Nephron (organoid): ENCODE results near the gene URAD.

ENCODE experiments used
- H3K27ac Mint-ChIP-seq, 3 experiments: 2 replicates each; pipeline ENCODE4 v1.8.0; 2020; ENCODE audit warnings: mixed read lengths in 3 of 3, mild to moderate bottlenecking in 2 of 3, moderate library complexity in 1 of 3
- H3K27me3 Mint-ChIP-seq: 2 replicates; pipeline ENCODE4 v1.8.0; 2021; ENCODE audit warnings: low read depth, mild to moderate bottlenecking, moderate library complexity, mixed read lengths
- H3K36me3 Mint-ChIP-seq: 2 replicates; pipeline ENCODE4 v1.8.0; 2020; ENCODE audit warnings: low read depth, mixed read lengths
- H3K4me1 Mint-ChIP-seq: 2 replicates; pipeline ENCODE4 v1.8.0; 2020; ENCODE audit warnings: mixed read lengths
- H3K4me3 Mint-ChIP-seq, 3 experiments: 2 replicates each; pipeline ENCODE4 v1.8.0; 2020; ENCODE audit warnings: mild to moderate bottlenecking in 3 of 3, mixed read lengths in 3 of 3, moderate library complexity in 2 of 3
- H3K9me3 Mint-ChIP-seq: 2 replicates; pipeline ENCODE4 v1.8.0; 2020; ENCODE audit warnings: mixed read lengths
- CTCF ChIP-seq, 3 experiments: fragments of 200-600 bp; sonication (generic); IDR thresholded peaks; one replicate each; pipeline ENCODE4 v1.5.0; 2021; ENCODE audit warnings: antibody characterized with exemption in 3 of 3; ENCODE audit not compliant: unreplicated experiment in 3 of 3

The URAD gene

GRCh38 chr13:27979765-27980279 is 8.7 kb downstream of the URAD start:
- no peak for TF ChIP-seq CTCF (IDR thresholded peaks at IDR 0.05; ENCODE audit: unreplicated experiment in 3 of 3)
- H3K4me1 Mint-ChIP-seq, result peaks cover 9% of the 10 kb centered on the region
- H3K36me3 Mint-ChIP-seq, result no peaks in the 10 kb centered on the region
- H3K9me3 Mint-ChIP-seq, result no peaks in the 10 kb centered on the region
- no peak overlapping the region for H3K27ac Mint-ChIP-seq
- peaks cover 96% of the 10 kb centered on the region for H3K27me3 Mint-ChIP-seq
- peak overlapping the region in 1 of 3 experiments; percentile 54 for H3K4me3 Mint-ChIP-seq

GRCh38 chr13:27979001-27979643 is 9.4 kb downstream of the URAD start:
- no peak for TF ChIP-seq CTCF (IDR thresholded peaks at IDR 0.05; ENCODE audit: unreplicated experiment in 3 of 3)
- peaks cover 9% of the 10 kb centered on the region for H3K4me1 Mint-ChIP-seq
- no peaks in the 10 kb centered on the region for H3K9me3 Mint-ChIP-seq
- H3K27ac Mint-ChIP-seq, result no peak overlapping the region
- H3K4me3 Mint-ChIP-seq, result peak overlapping the region in 2 of 3 experiments; percentile 42 to 77
- peaks cover 97% of the 10 kb centered on the region for H3K27me3 Mint-ChIP-seq
- H3K36me3 Mint-ChIP-seq, result no peaks in the 10 kb centered on the region

GRCh38 chr13:27978301-27978968 is 10.1 kb downstream of the URAD start:
- Mint-ChIP-seq H3K4me1 (peaks cover 9% of the 10 kb centered on the region), H3K4me3 (peak overlapping the region in 2 of 3 experiments; percentile 13 to 77), H3K9me3 (peaks cover 4% of the 10 kb centered on the region), H3K36me3 (no peaks in the 10 kb centered on the region), H3K27me3 (peaks cover 97% of the 10 kb centered on the region), H3K27ac (no peak overlapping the region)
- TF ChIP-seq CTCF (IDR thresholded peaks at IDR 0.05; ENCODE audit: unreplicated experiment in 3 of 3), result no peak

GRCh38 chr13:27977476-27978300 is 10.8 kb downstream of the URAD start:
- TF ChIP-seq CTCF (IDR thresholded peaks at IDR 0.05; ENCODE audit: unreplicated experiment in 3 of 3), result no peak
- Mint-ChIP-seq H3K9me3 (peaks cover 5% of the 10 kb centered on the region), H3K4me1 (peaks cover 9% of the 10 kb centered on the region), H3K27me3 (peaks cover 97% of the 10 kb centered on the region), H3K27ac (no peak overlapping the region), H3K36me3 (no peaks in the 10 kb centered on the region), H3K4me3 (peak overlapping the region; percentile 51 to 82 (median 74))

- Mint-ChIP-seq H3K9me3 (peaks cover 5% of the 10 kb centered on the region), H3K36me3 (no peaks in the 10 kb centered on the region), H3K27ac (no peak overlapping the region), H3K4me1 (peaks cover 9% of the 10 kb centered on the region), H3K27me3 (peaks cover 97% of the 10 kb centered on the region), H3K4me3 (peak overlapping the region in 1 of 3 experiments; percentile 49)
- TF ChIP-seq CTCF (IDR thresholded peaks at IDR 0.05; ENCODE audit: unreplicated experiment in 3 of 3), result no peak
These were observed 12.0 kb downstream of the URAD start for GRCh38 chr13:27976362-27977091.
